ENCODE data around the gene DGKQ.
"Not testable (repeated sequence)": the region's sequence is repeated elsewhere in the genome, so short reads cannot be mapped to it uniquely, and the experiment has no call there.

Gene DGKQ

GRCh38 chr4:1010395-1011021 is 37.1 kb upstream of the DGKQ start:
- no peak for FAIRE-seq

DNA sequence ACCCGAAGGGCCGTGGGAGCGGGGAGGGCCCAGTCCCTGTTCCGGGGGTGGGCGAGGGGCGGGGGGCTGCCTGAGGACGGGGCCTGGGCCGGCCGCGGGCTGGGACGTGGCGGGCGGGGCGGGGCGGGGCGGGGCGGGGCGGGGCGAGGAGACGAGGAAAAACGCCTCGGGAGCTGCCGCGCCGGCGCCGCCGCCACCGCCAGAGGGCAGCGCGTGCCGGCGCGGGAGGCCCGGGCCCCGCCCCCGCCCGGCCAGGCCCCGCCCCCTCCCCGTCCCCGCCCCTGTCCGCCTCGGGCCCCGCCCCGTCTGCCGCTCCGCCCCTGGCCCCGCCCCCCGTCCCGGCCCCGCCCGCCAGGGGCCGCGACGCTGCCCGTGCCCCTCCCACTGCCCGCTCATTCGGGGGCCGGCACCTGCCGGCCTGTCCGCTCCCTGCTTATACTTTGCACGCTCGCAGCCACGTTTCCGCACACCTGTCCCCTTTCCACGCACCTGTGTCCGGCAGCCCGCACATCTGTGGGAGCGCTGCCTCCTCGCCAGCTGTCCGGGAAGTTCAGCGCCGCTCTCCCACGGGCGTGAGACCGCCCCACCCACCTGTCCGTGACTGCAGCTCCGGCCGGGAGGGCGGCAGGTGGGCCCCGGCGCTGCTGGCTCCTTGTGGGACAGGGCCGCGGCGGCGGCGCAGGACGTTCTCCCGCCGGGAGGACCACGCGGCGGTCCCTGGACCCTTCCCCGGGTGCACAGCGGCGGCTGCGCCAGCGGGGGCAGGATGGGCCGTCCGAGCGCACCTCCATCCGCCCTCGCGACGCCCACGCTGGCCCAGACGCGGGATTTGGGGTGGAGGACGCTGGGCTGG is 36.4 kb upstream of the DGKQ start:
- FAIRE-seq, result no peak

DNA sequence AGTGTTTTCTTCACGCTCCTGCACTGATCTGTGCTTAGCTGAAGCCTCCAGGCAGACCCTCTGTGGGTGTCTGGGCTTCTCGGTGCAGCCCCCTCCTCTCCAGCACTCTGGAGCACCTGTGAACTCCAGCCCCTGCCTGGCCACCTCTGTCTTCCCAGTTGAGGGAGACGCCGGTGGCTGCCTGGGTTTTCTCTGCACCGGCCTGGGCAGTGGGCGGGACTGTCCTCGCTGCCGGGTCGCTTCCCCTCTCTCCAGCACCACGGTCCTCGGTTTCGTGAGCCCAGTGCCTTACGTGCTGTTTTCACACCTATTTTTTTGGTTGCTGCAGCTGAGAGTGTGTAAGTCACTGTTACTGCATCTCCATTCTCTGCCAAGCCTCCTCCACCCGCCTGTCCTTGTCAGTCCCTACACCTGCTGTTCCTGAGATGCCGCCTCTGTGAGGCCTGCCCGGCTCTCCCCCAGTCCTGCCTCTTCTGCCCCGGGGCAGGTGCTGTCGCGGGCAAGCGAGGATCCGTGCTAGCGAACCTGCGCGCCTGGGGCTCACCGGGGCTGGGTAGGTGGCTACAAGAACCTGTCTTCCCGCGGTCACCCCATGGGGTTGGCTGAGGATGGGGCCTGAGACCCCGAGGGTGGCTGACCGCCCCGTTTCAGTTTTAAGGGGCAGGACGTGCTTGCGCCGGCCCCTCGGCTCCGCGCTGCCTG is 35.6 kb upstream of the DGKQ start:
- FAIRE-seq, result no peak

GRCh38 chr4:1006856-1007255 is 33.5 kb upstream of the DGKQ start:
- no peak for FAIRE-seq

DNA sequence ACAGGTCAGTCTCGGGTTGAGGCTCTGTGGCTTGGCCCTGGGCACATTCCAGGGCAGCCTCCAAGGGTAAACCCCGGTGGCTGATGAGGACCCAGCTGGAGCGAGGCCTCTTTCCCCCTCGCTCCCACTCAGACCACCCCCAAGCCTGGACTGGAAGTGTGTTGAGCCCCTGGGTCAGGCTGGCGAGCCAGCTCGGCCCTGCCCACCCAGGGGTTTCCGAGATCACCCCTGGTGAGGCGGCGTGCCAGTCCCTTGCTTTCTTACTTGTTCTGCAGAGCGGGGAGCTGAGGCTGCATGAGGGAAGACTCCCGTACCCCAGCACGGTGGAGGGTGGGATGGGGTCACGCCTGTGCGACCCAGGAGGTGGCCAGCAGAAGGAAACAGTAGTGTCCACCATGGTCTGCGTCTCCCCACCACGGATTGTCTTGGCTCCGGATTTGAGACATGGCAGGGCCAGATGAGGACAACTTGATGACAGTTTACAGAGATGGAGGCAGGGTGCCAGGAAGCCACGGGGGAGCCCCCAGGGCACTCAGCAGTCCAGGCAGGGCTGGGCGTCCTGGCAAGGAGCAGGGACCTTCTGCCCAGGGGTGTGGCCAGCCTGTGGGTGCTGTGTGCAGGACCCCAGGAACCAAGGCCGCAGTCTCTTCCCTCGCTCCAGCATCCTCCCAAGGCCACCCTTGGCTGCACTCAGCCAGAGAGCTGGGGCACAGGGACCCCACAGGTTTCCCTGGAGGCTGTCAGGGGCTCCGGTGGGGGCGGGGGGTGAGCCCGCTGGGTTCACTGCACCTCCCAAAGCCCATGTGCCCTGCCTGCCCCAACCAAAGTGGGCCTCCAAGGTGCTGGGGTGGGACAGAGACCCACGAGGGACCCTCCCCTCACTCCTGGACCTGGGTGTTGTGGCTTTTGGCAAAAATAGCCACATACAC is 31.5 kb upstream of the DGKQ start:
- FAIRE-seq, result no peak

DNA sequence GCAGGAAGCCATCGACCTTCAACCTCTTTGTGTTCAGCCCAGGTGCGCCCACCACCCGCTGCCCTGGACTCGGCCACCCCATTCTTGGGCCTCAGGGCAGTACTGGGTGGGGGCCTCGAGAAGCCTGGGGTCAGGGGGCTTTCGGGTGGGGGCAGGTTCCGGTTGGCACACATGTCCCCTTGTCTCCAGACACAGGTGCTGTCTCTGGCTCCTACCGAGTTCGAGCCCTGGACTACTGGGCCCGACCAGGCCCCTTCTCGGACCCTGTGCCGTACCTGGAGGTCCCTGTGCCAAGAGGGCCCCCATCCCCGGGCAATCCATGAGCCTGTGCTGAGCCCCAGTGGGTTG is 30.7 kb upstream of the DGKQ start:
- no peak for FAIRE-seq

DNA sequence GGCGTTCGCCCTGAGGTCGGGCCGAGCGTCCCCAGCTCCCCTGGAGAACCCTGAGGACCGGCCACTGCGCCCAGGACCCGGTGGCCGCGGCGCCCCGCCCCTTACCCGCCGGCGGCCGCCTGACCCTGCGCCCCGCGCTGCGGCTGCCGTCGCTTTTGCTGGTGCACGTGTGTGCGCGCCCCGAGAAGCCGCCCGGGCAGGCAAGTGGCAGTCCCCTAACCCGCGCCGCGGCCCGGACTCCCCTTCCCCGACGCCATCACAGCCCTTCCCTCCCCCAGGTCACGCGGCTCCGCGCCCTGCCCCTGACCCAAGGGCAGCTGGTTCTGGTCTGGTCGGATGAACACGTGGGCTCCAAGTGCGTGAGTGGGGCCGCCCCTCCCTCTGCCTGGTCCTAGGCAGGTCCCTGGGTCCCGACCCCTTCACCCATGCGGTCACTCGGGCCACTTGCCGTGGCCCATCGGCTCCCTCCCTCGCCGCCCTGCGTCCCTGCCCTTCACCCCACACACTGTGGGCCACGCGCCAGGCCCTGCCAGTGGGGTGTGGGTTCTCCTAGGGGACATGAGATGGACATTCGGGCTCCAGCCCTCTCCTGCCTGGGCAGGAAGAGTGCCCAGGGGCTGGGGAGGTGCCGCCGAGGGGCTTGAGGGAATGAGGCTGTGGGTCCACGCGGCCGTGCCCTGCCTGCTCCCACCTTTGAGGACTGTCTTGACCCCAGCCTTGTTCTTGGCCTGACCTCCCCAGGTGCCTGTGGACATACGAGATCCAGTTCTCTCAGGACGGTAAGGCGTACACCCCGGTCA is 30.1 kb upstream of the DGKQ start:
- FAIRE-seq, result no peak

DNA sequence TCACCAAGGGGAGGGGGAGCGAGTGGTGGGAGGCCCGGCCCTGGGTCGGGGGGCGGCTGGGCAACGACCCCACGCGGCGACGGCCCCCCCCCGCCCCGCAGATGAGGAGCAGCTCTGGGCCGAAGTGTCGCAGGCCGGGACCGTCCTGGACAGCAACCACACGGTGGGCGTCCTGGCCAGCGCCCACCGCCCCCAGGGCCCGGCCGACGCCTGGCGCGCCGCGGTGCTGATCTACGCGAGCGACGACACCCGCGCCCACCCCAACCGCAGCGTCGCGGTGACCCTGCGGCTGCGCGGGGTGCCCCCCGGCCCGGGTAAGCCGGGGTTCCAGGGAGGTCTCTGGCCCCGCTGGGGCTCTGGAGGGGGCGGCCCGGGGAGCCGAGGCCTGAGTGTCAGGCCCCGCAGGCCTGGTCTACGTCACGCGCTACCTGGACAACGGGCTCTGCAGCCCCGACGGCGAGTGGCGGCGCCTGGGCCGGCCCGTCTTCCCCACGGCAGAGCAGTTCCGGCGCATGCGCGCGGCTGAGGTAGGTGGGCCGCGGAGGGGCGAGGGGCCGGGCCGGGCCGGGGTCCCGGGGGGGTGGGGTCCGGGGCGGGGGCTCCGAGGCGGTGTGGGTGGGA is 29.4 kb upstream of the DGKQ start:
- FAIRE-seq, result no peak

GRCh38 chr4:1002131-1002630 is 28.8 kb upstream of the DGKQ start:
- no peak for FAIRE-seq

GRCh38 chr4:1001561-1002130 is 28.3 kb upstream of the DGKQ start:
- FAIRE-seq, result no peak

DNA sequence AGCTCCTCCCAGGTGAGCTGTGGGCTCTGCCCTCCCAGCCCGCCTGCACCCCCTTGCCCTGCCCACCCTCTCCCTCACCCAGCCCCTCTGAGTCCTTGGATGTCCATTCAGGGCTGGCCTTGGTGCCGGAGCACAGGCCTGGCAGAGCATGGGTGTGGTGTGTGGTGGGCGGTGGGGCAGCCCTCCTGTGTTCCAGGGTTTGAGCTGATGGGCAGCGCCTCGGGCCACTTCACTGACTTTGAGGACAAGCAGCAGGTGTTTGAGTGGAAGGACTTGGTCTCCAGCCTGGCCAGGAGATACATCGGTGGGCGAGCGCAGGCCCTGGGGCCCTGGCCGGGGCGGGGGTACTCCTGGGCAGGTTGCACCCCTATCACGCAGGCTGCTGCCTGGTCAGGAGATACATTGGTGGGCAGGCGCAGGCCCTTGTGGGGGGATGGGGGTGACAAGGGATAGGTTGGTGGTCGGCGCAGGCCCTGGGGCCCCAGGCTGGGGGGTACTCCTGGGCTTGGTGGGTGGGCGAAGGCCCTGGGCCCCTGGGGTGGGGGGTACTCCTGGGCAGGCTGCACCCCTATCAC is 27.4 kb upstream of the DGKQ start:
- FAIRE-seq, result no peak

- no peak for FAIRE-seq
Measured at GRCh38 chr4:999882-1000425, 26.6 kb upstream of the DGKQ start.

DNA sequence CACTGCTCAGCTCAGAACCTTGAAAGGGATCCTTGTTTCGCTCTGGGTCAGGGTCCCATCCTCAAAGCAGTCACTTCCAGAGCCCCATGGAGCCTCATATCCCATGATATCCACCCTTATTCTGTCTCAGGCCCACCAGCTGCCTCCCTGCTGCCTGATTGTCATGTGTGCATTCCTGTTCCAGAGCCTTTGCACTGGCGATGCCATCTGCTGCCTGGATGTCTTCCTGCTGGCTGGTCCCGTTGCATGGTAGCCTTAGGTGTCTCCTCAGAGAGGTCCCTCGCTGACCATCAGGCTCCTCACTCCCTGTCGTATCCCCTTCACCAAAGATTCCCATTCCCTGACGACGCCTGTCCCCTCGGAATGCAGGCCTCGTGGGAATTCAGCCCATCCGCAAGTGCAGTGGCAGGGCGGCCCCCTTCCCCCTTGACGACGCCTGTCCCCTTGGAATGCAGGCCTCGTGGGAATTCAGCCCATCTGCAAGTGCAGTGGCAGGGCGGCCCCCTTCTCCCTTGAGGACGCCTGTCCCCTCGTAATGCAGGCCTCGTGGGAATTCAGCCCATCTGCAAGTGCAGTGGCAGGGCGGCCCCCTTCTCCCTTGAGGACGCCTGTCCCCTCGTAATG is 26.0 kb upstream of the DGKQ start:
- FAIRE-seq, result not testable (repeated sequence)

- FAIRE-seq, result no peak
Measured at GRCh38 chr4:998096-998691, 24.8 kb upstream of the DGKQ start.

DNA sequence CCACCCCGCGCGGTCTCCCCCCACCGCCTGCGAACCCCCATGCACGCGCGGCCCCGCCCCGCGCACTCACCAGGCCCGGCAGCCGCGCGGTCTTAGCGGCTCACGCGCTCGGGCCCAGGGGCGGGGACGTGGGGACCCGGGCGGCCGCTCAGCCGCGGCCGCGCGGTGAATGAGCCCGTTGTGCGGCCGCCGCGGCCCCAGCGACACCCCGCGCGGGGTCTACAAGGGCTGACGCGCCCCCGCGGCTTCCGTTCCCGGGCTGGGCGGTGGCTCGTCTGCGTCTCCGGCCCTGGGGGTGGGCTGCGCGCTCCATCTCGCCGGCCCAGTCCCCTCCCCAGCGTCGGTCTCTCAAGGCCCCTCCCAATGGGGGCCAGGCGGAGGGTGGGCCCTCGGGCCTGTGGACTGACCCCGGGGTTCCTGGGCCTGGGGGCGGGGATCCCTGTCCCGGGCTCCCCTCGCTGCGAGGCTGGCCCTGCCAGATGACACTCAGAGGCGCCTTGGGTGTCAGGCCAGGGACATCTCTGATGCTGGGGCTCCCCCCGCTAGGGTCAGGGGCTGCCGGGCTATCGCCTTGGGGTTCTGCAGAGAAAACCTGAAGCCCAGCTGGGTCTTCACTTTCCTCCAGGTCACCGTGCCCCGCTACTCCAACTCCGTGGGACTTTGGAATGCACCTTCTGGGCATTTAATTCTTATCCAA is 24.2 kb upstream of the DGKQ start:
- no peak for FAIRE-seq

GRCh38 chr4:996997-997374 is 23.6 kb upstream of the DGKQ start:
- FAIRE-seq, result no peak

- no peak for FAIRE-seq
Measured at GRCh38 chr4:996030-996996, 22.9 kb upstream of the DGKQ start.

All from A204.1 (cell line).